ENCODE measurements around the gene SCRN2. TPM values are rescaled to one million over a fixed set of nuclear protein-coding genes. Genes with fewer than 3 reads are reported as not detected.

The SCRN2 gene
- total RNA-seq, 1 donor from 2014 or later: 14.9 TPM

GRCh38 chr17:47816111-47816735 lies 24.9 kb downstream of the SCRN2 start:
- no peak overlapping the region for H3K4me3 Mint-ChIP-seq (ENCODE audit: unreplicated experiment)
- no peak for TF ChIP-seq CTCF (IDR thresholded peaks at IDR 0.05)
- H3K36me3 Mint-ChIP-seq (ENCODE audit: low read depth): peaks cover 40% of the 10 kb centered on the region
- H3K9me3 Mint-ChIP-seq (ENCODE audit: low read depth): no peaks in the 10 kb centered on the region
- H3K27me3 Mint-ChIP-seq (ENCODE audit: low read depth): no peaks in the 10 kb centered on the region
- no peak overlapping the region for H3K27ac Mint-ChIP-seq (ENCODE audit: unreplicated experiment)
- H3K4me1 Mint-ChIP-seq (ENCODE audit: low read depth): peaks cover 19% of the 10 kb centered on the region
- peak; percentile 69 for DNase-seq (ENCODE audit: low spot score)

DNA sequence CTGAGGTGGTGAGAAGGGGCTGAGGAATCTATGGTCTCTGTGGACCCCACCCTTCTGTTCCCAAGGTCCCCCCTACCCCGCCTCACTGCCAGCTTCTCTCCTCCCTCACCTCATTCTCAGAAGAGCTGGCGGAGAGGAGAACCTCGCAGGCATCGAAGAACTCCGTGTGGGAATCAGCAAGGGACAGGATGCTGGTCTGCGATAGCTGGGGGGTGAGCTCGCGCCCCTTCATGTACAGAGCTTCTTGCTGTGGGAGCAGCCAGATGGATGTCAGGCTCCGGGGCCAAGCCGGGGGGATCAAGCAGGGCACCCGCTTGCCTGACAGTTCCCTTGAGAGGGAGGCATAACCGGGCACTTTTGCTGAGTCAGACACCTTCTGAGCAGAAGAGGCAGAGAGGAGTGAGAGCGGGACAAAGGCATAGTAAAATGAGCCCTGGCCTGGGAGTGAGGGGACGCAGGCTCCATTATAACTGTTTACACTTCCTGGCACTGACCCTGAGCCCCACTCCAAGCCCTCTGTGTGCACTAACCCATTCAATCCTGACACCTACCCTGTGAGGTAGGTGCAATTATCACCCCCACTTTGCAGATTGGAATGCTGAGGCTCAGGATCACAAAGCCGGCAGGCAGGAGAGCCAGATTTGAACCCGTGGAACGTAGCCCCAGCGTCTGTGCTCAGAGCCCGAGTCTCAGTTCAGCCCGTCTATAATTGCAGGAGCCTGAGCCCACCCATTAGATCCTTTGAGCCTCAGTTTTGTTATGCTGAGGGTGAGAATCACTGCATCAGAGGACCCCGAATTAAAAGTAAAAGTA lies 25.8 kb downstream of the SCRN2 start:
- TF ChIP-seq CTCF (IDR thresholded peaks at IDR 0.05): no peak
- peak; percentile 60 for DNase-seq (ENCODE audit: low spot score)
- no peak overlapping the region for H3K27ac Mint-ChIP-seq (ENCODE audit: unreplicated experiment)
- H3K27me3 Mint-ChIP-seq (ENCODE audit: low read depth): no peaks in the 10 kb centered on the region
- peaks cover 19% of the 10 kb centered on the region for H3K4me1 Mint-ChIP-seq (ENCODE audit: low read depth)
- peaks cover 41% of the 10 kb centered on the region for H3K36me3 Mint-ChIP-seq (ENCODE audit: low read depth)
- H3K4me3 Mint-ChIP-seq (ENCODE audit: unreplicated experiment): no peak overlapping the region
- H3K9me3 Mint-ChIP-seq (ENCODE audit: low read depth): no peaks in the 10 kb centered on the region

DNA sequence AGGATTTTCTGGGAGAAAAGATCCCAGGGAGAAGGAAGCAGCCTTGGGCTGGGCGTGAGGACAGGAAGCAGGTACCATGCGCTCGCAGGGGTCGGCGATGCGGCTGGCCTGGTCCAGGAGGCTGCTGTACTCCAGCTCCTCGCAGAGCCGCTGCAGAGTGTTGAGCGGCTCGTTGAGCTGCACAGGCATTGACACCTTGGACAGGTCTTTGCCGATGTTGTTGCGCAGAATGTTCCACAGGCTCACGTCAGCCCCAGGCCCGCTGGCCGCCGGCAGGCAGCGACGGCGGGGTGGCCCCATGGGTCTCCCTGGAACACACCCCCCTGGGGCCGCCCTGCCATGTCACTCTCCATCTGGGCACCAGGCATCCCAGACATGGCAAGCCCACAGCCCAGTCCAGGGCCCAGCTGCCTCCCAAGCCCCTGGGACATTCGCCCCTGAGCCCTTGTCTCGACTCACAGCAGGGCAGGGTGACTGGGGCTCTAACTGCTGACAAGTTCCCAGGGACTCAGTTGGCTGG lies 27.5 kb downstream of the SCRN2 start:
- peaks cover 42% of the 10 kb centered on the region for H3K36me3 Mint-ChIP-seq (ENCODE audit: low read depth)
- no peaks in the 10 kb centered on the region for H3K9me3 Mint-ChIP-seq (ENCODE audit: low read depth)
- H3K4me3 Mint-ChIP-seq (ENCODE audit: unreplicated experiment): no peak overlapping the region
- H3K4me1 Mint-ChIP-seq (ENCODE audit: low read depth): peaks cover 23% of the 10 kb centered on the region
- DNase-seq (ENCODE audit: low spot score): peak; percentile 81
- no peak for TF ChIP-seq CTCF (IDR thresholded peaks at IDR 0.05)
- H3K27me3 Mint-ChIP-seq (ENCODE audit: low read depth): no peaks in the 10 kb centered on the region
- no peak overlapping the region for H3K27ac Mint-ChIP-seq (ENCODE audit: unreplicated experiment)

DNA sequence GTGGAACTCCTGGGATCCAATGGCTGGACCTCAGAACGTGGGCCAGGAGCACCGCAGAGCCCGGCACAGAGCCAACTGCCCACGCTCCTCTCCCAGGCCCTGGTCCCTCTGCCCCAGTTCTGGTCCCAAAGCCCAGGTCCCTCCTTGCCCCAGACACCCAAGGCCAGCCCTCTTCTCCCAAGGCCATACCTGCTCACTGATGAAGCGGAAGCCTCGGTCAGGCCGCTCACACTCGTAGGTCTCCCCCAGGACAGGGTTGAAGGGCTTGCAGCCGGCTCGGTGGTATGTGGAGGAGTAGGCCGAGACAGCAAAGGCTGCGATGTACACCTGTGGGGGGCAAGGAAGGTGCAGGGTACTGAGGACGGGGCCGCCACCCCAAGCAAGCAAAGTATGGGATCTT lies 28.0 kb downstream of the SCRN2 start:
- Mint-ChIP-seq H3K9me3 (ENCODE audit: low read depth) (no peaks in the 10 kb centered on the region), H3K36me3 (ENCODE audit: low read depth) (peaks cover 44% of the 10 kb centered on the region), H3K27ac (ENCODE audit: unreplicated experiment) (no peak overlapping the region), H3K4me3 (ENCODE audit: unreplicated experiment) (no peak overlapping the region), H3K27me3 (ENCODE audit: low read depth) (no peaks in the 10 kb centered on the region), H3K4me1 (ENCODE audit: low read depth) (peaks cover 23% of the 10 kb centered on the region)
- no peak for TF ChIP-seq CTCF (IDR thresholded peaks at IDR 0.05)
- DNase-seq (ENCODE audit: low spot score): no peak

DNA sequence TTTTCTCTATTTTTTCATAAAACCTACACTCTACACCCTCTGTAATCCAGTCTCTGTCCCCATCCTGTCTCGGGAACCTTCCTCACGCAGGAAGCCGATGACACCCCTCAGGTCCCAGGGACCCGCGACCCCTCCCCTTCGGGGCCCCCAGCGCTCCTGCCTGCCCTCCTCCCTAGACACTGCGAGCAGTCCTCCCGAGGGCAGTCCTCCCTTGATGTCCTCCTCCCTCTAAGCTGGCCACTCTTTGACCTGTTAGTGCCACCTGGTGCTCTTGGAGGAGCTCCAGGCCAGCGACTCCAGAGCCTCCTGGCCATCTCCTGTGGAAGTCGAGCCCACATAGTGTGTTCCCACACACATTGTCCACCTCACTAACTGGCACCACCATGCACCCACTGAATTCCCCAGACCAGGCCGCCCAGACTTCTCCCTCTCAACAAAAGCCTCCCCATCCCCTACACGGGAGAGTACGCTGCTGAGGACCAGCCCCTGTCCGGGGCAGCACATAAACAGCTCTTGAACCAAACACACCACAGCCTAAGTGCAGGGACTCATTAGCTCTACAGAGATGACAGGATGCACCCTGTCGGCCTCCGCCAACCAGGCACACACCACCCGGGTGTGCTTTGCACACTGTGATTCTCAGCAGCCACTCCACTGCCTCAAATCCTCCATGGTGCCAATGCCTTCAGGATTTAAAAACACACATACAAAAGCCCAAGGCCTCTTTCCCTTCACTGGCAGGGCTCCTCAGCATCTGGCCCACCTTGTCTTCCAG lies 28.7 kb downstream of the SCRN2 start:
- no peak overlapping the region for H3K27ac Mint-ChIP-seq (ENCODE audit: unreplicated experiment)
- no peaks in the 10 kb centered on the region for H3K27me3 Mint-ChIP-seq (ENCODE audit: low read depth)
- no peak for TF ChIP-seq CTCF (IDR thresholded peaks at IDR 0.05)
- peaks cover 45% of the 10 kb centered on the region for H3K36me3 Mint-ChIP-seq (ENCODE audit: low read depth)
- peak; percentile 79 for DNase-seq (ENCODE audit: low spot score)
- H3K4me3 Mint-ChIP-seq (ENCODE audit: unreplicated experiment): no peak overlapping the region
- no peaks in the 10 kb centered on the region for H3K9me3 Mint-ChIP-seq (ENCODE audit: low read depth)
- H3K4me1 Mint-ChIP-seq (ENCODE audit: low read depth): peaks cover 23% of the 10 kb centered on the region

Measured in chondrocyte (in vitro differentiated cells).